ENCODE data around the gene ABHD17B.
"Not testable (repeated sequence)": the region's sequence is repeated elsewhere in the genome, so short reads cannot be mapped to it uniquely, and the experiment has no call there.

Gene ABHD17B

DNA sequence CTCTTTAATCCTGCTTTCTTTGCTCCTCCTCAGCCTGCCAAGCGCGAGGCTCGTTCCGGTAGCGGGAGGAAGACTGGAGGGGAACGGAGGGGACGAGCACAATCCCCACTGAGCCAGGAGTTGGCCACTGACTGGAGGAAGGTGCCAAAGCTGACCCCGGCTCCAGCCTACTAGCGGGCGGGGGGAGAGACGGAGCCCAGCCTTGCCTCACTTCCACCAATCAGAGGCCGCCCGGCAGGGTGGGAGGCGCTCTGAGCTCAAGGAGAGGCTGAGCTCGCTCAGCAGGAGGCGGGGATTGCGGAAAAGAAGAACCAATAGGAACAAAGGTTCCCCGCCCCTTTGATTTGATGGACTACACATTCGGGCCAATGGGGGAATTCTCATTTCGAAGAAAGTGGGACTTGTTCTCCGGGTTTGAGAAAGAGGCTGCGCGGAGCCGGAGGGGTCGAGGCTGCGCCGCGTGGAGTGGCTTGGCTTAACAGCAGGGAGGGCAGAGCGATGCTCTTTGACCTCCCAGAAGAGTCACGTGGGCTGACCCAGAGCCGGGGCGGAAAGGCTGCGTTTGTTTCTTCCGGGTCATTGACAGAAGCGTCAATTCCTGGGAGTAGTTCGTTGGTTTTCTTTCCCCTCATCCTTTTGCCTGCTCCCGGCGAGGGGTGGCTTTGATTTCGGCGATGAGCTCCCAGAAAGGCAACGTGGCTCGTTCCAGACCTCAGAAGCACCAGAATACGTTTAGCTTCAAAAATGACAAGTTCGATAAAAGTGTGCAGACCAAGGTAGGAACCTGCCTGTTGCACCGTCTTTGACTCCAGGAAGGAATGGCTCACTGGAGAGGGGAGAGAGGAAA lies at the start of gene ABHD17B, which contains the start of gene C9orf85:
ABHD17B (minus strand) TSS at position 133 of the 847 bp plus-strand sequence. CDS start 36,113 bp downstream, outside the sequence.
C9orf85 (plus strand) TSS at position 579 of the 847 bp plus-strand sequence; CDS start at position 675, 96 bp downstream.
- peak; percentile 98 for DNase-seq

DNA sequence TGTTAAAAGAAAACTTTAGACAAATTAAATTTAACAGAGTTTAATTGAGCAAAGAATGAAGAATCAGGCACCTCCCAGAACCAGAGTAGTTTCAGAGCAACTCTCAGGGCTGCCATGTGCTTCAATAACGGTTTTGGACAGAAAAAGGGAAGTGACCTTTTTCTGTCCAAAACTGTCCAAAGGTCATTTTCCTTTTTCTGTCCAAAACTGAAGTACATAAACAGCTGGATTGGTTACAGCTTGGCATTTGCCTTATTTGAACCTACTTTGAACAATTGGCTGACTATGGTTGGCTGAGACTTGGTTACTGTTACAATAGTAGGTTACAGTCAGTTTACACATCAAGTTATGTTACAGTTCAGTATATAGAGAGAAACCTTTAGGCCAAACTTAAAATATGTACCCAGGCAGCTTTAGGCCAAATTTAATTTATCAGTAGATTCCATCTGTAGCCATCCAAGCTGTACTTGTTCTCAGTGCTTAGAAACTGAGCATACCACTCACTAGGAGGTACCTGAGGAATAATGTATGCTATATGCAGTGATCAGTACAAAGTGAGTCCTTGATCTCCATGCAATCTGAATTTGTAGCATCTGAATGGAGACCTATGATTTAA lies 44.4 kb upstream of the ABHD17B start:
- DNase-seq = no peak

DNA sequence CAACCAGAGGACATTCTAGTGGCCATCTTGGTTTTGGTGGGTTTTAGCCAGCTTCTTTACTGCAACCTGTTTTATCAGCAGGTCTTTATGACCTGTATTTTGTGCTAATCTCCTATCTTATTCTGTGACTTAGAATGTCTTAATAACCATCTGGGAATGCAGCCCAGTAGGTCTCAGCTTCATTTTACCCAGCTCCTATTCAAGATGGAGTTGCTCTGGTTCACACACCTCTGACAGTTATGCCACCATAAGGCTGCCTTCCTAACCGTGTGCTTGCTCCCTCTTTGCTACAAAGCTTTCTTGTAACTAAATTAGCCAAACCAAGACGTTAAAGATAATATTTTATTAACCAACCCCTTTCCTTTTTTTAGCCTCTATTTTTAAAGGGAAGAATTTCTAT lies 43.7 kb upstream of the ABHD17B start:
- DNase-seq = not testable (repeated sequence)

DNA sequence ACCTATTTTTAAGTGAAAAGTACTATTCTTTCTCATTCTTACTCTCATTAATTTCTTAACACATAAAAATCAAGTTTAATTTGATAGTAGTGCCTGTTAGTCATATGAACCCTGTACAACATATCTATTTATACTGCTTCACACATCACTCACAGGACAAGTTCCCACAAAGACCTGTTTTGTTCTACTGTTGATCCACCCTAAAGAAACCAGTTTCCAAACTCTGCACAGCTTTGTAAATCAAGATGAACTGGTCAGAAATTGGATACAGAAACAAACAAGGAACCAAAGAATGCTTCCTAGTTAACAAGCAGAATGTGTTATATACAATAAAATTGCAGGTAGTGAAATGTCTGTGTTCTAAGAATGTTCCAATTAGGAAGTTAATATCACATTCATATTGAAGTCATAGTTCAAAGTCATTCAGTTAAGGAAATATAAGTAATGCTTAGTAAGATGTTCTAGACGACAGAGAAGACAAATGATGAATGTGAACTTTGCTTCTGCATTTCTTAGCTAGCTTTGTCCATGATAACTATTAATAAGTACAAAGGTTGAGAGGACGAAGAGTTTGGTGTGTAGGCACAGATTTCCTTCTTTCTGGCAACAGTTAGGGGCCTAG lies 33.9 kb upstream of the ABHD17B start:
- no peak for DNase-seq

DNA sequence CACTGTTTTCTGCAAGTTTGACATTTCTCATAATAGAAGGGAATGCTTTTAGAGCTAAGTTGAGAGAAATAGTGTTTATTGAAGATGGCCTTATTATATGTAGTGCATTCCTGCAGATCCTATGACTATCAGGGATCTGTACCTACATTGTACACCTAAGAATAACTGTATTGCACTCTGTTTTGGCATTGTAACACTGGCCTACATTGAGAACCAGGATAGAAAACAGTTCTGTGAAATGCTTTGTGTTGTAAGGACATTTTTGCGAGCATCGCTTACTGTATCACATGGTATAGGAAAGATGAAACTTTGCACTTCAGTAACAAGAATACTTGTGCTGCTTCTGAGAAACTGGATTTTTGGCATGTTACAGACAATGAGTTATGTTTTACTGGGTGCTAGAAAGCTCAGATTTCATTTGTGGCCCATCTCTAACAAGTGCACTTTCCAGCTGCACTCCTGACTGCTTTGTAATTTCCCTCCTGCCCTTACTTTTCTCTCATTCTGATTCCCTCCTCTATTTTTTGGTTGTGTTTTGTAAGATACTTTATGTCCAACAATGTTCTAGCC lies 31.1 kb upstream of the ABHD17B start:
- no peak for DNase-seq

DNA sequence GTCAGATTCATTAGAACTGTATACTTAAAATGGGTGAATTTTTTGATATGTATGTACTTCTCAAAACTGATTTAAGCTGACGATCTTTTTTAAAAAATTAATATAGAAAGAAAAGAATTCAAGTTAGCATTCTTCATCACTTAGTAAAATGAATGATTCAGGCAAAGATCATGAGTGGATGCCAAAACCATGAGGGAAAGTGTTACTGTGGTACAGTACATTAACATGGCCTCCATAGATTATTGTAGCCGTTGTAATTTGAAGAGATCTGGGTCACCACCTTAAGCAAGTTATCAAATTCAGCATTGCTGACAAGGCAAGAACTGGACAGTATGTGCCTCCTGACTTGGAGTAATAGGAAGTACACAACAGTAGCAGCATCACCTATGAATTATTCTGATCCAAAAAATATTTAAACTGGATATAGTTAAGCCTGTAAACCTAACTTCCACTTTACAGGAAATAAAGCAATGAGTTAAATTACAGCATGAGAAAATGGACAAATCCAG lies 30.1 kb upstream of the ABHD17B start:
- no peak for DNase-seq

DNA sequence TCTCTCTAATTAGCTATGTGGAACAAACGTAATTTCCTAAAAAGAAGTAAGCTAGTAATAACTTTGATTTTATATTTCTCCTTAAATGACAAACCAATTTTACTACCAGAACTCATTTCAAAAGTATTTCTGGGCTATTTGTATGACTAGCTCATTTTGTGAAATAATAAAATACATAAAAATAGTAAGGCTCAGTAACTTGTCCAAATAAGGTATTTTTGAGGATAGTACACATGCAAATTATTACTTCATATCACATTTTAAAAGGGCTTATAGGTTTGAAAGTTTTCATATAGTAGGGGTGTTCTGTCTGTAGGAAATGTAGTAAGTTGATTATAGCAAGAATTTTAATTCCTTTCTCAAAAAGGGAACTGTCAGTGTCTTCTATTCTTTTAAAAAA lies 26.9 kb upstream of the ABHD17B start:
- DNase-seq = no peak

DNA sequence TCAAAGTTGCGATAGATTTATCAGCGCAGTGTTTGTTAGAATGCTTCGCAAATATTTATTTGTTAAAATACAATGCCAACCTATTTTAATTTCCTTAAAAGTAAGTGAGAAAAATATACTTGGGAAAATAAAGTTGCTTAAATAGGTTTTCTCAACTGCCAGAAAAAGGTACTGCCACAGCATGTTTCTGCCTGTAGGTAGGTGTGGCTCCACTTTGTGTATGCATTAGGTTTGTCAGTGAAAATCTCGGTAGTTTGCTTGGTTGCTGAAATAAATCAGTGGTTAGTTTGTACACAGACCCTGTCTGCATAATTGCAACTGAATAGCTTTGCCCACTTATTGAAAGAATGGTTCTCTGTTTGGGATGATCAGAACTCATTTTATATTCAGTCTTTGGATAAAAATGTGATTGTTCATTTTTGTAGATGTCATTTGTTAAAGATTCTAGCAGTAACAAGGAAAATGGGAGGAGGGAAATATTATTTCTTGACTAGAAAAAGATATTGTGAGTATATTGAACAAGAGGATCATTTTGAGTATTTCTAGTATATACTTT lies 26.2 kb upstream of the ABHD17B start:
- DNase-seq = no peak

DNA sequence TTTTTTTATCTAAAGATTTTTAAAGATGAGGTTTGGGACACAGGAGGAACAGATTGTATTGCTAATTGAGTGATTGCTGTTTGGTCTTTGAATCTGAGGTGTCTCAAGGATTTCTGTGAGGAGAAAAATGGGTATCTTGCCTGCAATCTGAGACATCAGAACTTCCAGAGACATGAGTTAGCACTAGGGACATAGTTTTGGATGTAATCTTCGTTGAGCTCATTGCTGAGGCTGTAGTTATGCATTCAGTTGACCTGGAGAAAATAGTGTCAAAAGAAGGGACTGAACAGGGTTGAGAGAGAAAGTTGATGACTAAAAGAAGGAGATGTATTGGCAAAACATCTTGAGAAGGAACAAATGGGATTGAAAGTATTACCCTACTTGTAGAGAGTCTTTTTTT lies 25.1 kb upstream of the ABHD17B start:
- DNase-seq = no peak

DNA sequence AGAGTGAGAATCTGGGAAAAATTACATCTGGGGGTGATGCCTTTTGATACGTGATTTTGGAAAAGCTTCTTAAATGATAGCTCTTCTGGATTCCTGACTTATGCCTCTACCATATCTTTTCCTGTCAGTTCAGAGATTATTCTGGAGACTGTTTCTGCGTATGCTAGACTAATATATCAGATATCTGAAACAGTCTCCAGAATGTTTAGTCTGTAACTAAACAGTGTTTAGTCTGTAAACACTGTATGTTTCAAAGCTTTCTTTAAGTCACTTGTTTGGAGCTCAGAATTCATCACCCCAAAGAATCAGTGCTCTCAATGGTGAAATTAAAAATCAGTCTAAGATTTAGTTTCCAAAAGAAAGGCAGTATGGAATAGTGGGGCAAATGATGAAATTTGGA lies 20.2 kb upstream of the ABHD17B start:
- DNase-seq = no peak

DNA sequence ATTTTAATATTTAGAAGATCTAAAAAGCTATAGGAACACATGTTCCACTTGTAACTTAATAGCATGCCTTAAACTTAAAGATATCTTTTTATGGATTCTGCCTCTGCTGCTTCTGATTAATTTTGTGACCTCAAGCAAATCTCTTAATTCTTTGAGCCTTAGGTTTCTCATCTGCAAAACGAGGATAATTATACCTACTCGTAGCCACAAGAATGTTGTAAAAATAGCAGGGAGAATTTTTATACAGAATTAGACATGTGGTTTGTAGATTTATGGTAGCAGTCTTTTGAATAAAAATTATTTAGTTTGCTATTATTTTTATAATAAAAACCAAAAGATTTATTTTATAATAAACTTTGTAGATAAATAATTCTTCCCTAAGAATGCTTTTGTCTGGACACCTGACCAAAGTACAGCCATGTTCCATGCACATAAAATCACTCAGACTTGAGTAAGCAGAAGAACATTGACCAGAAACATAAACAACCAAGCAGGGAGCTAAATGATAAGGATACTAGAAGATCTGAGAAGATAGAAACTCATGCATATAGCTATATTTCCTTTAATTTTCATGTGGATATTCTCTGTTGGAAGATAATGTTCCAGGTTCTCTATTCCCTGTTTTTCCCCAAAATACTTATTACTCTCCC lies 18.9 kb upstream of the ABHD17B start:
- DNase-seq = no peak

DNA sequence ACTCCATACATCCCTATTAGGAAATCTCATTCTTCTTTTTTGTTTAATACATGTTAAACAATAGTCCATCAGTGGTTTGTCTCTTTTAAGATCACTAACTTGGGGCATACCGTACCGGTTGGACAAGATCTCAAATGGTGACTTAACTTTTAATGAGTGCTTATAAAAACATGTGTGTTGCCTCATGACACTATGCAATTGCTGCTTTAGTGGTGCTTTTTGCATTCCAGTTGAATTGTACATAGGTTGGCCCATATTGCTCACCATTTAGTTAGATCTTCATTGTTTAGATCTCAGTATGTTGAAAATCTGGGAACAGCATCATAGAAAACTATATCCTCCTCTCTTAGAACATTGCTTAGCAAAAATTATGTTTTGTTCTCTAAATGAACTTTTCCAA lies 18.2 kb upstream of the ABHD17B start:
- DNase-seq = no peak

DNA sequence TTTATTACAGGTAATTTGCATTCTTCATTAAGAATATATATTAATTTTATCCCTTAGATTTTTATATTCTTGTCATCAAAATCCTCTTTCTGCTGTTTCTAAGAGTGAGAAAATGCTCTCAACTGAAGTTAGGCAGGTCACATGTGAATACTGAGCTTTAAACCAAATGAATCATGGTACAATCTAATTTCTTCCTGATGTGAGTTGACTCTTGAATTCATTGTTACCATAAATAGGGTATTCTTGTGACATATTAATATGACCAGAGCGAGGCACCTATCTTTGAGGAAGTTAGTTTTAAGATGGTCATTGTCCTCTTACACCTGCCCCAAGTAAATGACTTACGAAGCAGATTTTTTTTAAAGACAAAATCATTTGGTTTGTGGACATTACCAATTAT lies 17.8 kb upstream of the ABHD17B start:
- no peak for DNase-seq

DNA sequence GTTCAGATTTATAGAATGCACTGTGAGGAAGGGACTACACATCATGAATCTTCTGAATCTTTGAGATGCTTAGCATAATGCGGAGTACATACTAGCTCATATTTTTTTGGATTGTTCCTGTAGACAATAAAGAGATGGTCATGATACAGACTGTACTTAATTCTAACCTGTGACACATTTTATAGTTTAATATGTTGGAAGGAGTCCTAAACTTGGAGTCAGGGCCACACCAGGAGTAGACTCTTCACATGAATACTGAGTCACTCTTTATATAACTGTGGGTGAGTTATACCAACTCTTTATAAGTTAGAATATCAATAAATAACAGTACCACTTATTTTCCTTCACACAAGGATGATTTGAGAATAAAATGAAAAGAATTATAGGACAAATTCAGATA lies 17.4 kb upstream of the ABHD17B start:
- no peak for DNase-seq

DNA sequence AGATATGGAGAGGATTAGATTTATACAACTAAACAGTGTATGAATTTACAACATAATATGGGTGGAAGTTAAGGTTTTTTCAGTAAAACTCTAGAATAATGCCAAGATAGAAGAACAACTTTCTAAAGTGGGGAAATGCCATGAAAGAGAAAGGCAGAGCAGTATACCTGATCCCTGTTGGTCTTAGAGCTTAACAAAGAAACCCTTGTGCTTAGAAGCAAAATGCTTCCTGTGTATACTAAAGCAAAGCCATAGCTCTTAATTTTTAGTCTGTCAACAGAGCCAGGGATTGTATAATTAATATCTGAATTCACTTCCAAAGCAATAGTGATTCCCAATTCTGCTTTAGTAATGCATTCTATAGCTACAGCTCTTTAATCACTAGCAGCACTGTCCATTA lies 14.8 kb upstream of the ABHD17B start:
- DNase-seq = no peak

DNA sequence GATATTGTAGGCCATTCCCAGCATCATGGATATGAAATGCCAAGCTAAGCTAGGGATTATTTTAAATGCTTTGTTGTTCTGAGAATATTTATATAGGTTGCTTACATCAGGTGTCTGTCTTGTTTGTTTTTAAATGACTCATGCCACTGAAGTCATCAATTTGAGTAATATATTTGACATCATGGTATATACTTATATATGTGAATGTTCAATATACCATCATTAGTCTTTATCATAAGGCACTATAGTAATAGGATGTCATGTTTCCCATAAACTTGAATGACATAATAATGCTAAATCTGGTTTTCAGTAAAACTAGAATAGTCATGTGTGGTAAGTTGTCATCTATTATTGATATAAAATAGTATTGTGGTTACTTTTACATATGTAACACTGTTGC lies 13.6 kb upstream of the ABHD17B start:
- no peak for DNase-seq

DNA sequence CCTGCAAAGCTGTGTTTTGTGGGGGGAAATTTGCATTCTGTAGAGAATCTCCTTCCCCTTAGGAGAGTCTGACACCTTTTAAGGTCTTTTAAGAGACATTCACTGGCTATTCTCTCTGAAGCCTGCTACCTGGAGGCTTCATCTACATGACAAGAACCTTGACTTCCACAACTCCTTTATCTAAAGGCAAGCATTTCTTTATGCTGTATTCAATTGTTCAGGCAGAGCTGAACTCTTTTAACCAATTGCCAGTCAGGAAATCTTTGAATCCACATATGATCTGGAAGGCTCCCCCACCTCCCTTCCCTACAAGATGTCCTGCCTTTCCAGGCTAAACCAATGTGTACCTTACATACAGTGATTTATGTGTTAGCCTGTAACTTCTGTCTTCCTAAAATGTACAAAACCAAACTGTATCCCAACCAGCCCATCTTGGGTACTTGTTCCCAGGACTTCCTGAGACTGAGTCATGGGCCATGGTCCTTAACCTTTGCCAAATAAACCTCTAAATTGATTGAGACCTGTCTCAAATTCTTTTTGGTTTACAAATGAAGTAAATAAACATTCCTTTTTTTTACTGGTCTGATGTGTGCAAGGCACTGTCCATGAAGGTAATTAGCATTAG lies 10.3 kb upstream of the ABHD17B start:
- DNase-seq = no peak

DNA sequence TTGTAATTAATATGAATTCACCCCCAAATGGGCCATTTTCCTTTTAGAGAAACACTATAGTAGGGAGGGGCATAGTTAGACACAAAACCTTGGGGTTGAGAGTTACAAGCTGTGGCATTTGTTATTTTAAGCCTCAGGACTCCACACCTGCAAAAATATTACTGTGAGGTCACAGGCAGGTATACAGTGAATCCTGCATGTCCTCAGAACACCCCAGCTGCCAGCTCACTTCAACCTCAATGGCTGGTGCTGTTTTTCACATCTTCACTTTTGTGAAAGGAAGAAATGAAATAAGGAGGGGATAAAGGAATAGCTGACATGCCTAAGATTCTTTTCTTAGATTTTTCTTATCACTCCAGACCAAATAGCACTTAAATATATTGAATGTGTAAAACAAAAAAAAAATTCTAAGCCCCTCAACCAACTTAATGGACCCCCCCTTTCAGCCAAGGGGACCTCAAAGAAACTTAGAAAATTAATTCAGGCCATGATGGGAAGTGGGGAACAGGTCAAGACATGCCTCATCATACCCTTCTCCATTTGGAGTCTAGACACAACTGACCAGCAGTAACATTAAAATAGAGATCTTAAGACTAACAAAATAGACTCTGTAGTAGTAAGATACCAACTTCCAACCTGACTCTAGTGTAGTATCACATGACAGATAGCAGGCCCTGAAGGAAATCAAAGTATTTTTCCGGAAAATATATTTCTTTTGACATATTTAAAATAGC lies 9.6 kb upstream of the ABHD17B start:
- no peak for DNase-seq

DNA sequence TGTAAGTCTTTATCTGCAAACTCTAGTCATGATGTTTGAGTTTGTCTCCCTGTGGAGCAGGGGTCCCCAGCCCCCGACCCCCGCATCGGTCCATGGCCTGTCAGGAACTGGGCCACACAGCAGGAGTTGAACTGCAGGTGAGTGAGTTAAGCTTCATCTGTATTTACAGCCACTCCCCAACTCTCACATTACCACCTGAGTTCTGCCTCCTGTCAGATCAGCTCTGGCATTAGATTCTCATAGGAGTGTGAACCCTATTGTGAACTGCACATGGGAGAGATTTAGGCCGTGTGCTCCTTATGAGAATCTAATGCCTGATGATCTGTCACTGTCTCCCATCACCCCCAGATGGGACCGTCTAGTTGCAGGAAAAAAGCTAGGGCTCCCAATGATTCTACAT lies 7.4 kb upstream of the ABHD17B start:
- DNase-seq = no peak

DNA sequence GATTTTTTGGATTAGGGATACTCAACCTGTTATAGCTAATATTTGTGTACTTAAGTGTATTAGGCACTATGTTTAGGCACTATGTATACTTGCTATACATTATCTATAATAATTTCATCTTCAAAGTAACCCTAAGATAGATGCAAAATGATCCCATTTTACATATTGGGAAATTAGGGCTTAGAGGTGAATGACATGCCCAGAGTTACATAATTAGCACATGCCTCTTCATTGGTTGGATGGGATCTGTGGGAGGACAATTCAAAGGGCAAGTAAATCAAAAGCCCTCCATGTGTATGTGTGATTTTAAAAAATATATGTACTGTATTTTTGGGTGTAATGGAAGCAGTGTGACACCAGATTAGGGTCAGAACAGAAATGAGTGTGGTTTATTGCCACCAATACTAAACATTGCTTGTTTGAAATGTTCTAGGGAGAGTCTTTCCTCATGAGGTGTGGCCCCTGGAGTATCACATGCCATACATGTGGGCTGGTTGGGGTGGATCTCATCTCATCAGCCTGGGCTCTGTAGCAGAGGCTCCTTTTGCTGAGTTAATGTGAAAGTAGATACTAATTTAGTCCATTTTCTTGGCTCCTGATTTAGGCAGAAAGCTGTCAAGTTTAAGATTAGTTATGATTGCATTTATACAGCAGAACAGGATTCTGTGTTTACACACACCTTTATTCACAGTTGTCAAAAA lies 6.0 kb upstream of the ABHD17B start:
- no peak for DNase-seq

DNA sequence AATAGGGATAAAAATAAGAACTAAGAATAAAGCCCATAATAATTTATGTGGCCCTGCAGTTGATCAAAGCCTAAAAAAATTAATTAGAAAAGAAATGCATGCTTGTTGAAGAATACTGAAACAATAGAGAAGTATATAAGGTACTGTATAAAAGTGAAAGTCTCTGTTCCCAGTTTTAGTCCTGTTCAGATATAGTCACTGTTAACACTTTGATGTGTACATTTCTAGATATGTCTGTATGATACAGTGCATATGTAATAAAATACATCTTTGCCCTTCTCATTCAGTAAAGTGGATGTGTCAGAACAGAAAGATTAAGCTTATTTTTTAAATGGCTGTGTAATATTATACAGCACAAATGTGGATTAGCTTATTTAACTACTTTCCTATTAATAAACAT lies 4.5 kb upstream of the ABHD17B start:
- no peak for DNase-seq

Data from NCI-H2171 treated with DMSO at 0.1 percent for 48 hours (cell line).